Colonic mucosa (tissue), 4 donors: ENCODE data around the gene RAB11B. TPM values are rescaled to one million over a fixed set of nuclear protein-coding genes. Genes with fewer than 3 reads are reported as not detected.
"Not testable (repeated sequence)": the region's sequence is repeated elsewhere in the genome, so short reads cannot be mapped to it uniquely, and the experiment has no call there.

Source experiments
- DNase-seq: peaks from one replicate; pipeline ENCODE4 v3.0.0-alpha.2; 2020
- H3K27ac ChIP-seq: fragments of 200-600 bp; one replicate; pipeline ENCODE4 v1.8.0; 2021
- H3K27me3 ChIP-seq: fragments of 200-600 bp; one replicate; pipeline ENCODE4 v1.8.0; 2021
- H3K36me3 ChIP-seq: fragments of 200-600 bp; one replicate; pipeline ENCODE4 v1.8.0; 2021
- H3K4me1 ChIP-seq: fragments of 200-600 bp; one replicate; pipeline ENCODE4 v1.8.0; 2021; ENCODE audit warnings: mild to moderate bottlenecking
- H3K4me3 ChIP-seq: fragments of 200-600 bp; one replicate; pipeline ENCODE4 v1.8.0; 2021
- H3K9ac ChIP-seq, 2 donors: one replicate each; pipeline ENCODE4 v1.7.0; 2013; ENCODE audit warnings: control low read depth in 2 of 2, low read depth in 2 of 2, low read length in 2 of 2
- H3K9me3 ChIP-seq: fragments of 200-600 bp; one replicate; pipeline ENCODE4 v1.8.0; 2021
- intact Hi-C: fragments of 100-400 bp; cut with DNase I; formaldehyde crosslinking; loops from one replicate; pipeline ENCODE4 v1.14.1; 2022
- total RNA-seq, 2 donors: library from RNA; stranded (reverse); fragmentation: NEBNext Ultra II Directional in 1 of 2; extraction: Animal tissue kit (Norgen Biotek cat#: 25700) in 1 of 2; gene quantifications; one replicate each; pipeline ENCODE4 v1.2.1, GENCODE V29; 2021
- TF ChIP-seq, protein P1 (sequence below): fragments of 200-600 bp; IDR thresholded peaks from one replicate; pipeline ENCODE4 v1.8.0; 2022; ENCODE audit warnings: antibody characterized with exemption, mild to moderate bottlenecking
- donor health status: healthy.
- donor health status: DM: no; HTN: no; CAD: no.
- donor health status: DM: no; HTN: no; CAD: no.

Gene RAB11B
- total RNA-seq, 2 donors from 2014 or later, result 117 to 127 TPM

DNA sequence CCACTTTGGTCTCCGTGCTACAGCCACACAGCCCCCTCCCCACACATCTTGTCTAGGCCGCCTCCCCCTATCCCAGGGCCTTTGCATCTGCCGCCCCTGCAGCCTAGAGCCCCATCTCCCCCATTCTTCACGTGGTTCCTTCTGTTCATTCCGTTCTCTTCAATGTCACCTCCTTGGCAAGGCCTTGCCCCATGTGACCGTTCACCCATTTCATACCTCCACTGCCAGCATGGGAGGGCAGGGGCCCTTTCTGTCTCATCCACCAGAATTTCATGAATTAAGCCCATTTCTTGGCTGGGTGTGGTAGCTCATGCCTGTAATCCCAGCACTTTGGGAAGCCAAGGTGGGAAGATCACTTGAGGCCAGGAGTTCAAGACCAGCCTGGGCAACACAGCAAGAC is 38.9 kb downstream of the RAB11B start:
- intact Hi-C loops, result no loop called here
- no peaks in the 10 kb centered on the region for H3K9me3 ChIP-seq
- no peak overlapping the region for H3K27ac ChIP-seq
- no peaks in the 10 kb centered on the region for H3K27me3 ChIP-seq
- H3K4me1 ChIP-seq, result peaks cover 4% of the 10 kb centered on the region
- H3K9ac ChIP-seq, result no peak overlapping the region
- no peaks in the 10 kb centered on the region for H3K36me3 ChIP-seq
- no peak for DNase-seq
- H3K4me3 ChIP-seq, result no peak overlapping the region
- TF ChIP-seq, protein P1, sequence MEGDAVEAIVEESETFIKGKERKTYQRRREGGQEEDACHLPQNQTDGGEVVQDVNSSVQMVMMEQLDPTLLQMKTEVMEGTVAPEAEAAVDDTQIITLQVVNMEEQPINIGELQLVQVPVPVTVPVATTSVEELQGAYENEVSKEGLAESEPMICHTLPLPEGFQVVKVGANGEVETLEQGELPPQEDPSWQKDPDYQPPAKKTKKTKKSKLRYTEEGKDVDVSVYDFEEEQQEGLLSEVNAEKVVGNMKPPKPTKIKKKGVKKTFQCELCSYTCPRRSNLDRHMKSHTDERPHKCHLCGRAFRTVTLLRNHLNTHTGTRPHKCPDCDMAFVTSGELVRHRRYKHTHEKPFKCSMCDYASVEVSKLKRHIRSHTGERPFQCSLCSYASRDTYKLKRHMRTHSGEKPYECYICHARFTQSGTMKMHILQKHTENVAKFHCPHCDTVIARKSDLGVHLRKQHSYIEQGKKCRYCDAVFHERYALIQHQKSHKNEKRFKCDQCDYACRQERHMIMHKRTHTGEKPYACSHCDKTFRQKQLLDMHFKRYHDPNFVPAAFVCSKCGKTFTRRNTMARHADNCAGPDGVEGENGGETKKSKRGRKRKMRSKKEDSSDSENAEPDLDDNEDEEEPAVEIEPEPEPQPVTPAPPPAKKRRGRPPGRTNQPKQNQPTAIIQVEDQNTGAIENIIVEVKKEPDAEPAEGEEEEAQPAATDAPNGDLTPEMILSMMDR, result no peak

DNA sequence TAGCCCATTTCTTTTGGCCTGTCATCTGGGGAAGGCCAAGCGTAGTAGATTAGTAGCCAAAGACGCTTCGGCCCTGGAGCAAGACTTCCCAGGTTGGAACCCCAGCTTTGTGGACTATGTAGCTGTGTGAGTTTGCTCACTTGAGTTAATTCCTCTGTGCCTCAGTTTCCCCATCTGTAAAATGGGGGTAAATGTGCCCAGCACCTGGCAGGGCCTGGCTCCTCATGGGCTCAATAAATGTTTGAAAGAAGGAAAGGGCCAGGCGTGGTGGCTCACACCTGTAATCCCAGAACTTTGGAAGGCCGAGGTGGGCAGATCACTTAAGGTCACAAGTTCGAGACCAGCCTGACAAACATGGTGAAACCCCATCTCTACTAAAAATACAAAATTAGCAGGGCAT is 39.7 kb downstream of the RAB11B start:
- intact Hi-C loops, result no loop called here
- H3K27ac ChIP-seq, result no peak overlapping the region
- no peaks in the 10 kb centered on the region for H3K4me1 ChIP-seq
- no peak overlapping the region for H3K9ac ChIP-seq
- H3K4me3 ChIP-seq, result no peak overlapping the region
- no peaks in the 10 kb centered on the region for H3K27me3 ChIP-seq
- DNase-seq, result no peak
- no peaks in the 10 kb centered on the region for H3K36me3 ChIP-seq
- TF ChIP-seq, protein P1, result no peak
- H3K9me3 ChIP-seq, result no peaks in the 10 kb centered on the region

DNA sequence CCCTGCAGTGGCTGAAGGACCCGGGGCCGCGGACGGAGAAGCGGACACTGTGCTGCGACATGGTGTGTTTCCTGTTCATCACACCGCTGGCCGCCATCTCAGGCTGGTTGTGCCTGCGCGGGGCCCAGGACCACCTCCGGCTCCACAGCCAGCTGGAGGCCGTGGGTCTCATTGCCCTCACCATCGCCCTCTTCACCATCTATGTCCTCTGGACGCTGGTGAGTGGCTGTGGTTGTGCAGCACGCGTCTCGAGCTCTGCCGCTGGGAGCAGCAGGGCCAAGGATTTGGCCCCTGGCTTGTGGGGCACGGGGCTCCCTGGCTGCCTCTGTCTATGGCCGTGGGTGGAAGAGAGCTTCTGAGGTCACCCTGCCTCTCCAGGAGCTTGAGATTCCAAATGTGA is 40.5 kb downstream of the RAB11B start:
- H3K9me3 ChIP-seq, result no peaks in the 10 kb centered on the region
- no peaks in the 10 kb centered on the region for H3K36me3 ChIP-seq
- intact Hi-C loops, result no loop called here
- H3K27me3 ChIP-seq, result no peaks in the 10 kb centered on the region
- TF ChIP-seq, protein P1, result no peak
- H3K9ac ChIP-seq, result no peak overlapping the region
- H3K4me3 ChIP-seq, result no peak overlapping the region
- H3K27ac ChIP-seq, result no peak overlapping the region
- H3K4me1 ChIP-seq, result no peaks in the 10 kb centered on the region
- DNase-seq, result no peak

DNA sequence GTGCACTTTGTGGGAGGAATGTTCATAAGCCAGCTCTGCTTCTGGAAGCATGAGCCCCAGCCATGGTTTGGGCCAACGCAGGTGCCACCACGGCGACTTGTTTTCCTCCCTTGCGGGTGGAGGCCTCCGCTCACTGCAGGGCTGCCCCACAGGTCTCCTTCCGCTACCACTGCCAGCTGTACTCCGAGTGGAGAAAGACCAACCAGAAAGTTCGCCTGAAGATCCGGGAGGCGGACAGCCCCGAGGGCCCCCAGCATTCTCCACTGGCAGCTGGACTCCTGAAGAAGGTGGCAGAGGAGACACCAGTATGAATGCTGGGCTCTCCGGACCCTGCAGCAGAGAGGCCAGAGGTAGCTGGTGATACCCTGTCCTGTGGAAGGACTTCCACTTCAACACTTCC is 48.1 kb downstream of the RAB11B start:
- no peaks in the 10 kb centered on the region for H3K4me1 ChIP-seq
- H3K27me3 ChIP-seq, result no peaks in the 10 kb centered on the region
- H3K4me3 ChIP-seq, result no peak overlapping the region
- no peak overlapping the region for H3K9ac ChIP-seq
- H3K27ac ChIP-seq, result no peak overlapping the region
- TF ChIP-seq, protein P1, result no peak
- DNase-seq, result no peak
- intact Hi-C loops, result no loop called here
- H3K36me3 ChIP-seq, result no peaks in the 10 kb centered on the region
- H3K9me3 ChIP-seq, result no peaks in the 10 kb centered on the region

DNA sequence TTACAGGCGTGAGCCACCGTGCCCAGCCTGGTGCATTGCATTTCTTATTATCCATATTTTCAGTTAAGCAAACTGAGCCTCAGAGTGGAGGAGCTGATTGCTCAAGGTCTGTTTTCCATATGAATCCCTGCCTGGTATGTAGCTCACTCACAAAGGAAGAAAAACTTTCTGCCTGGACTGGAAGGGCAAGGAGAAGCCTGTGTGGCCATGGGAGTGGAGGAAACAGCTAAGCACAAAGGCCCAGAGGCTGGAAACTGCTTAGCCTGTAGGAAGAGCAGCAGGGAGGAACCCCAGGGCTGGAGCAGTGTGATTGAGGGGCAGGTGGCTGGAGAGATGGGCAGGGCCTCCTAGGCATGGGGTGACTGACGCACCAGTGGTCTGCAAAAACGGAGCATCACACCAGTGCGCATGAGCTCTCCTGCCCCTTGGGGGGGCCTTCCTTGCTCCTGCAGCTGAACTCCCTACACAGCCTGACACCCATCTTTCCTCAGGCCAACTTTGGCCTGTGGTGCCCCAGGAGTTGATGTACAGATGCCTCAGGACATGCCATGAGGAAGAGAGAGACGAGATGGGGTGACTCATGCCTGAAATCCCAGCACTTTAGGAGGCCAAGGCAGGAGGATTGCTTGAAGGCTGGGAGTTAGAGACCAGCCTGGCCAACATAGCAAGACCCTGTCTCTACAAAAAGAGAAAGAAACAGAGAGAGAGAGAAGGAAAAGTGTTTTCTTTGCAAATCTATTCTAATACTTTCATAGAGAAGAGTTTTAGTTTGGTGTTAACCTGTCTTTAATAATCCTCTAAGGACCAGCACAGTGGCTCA is 51.8 kb downstream of the RAB11B start:
- no peak overlapping the region for H3K27ac ChIP-seq
- no peak for DNase-seq
- TF ChIP-seq, protein P1, result no peak
- peaks cover 1% of the 10 kb centered on the region for H3K4me1 ChIP-seq
- no peak overlapping the region for H3K4me3 ChIP-seq
- no peak overlapping the region for H3K9ac ChIP-seq
- no peaks in the 10 kb centered on the region for H3K9me3 ChIP-seq
- intact Hi-C loops, result no loop called here
- no peaks in the 10 kb centered on the region for H3K27me3 ChIP-seq
- H3K36me3 ChIP-seq, result no peaks in the 10 kb centered on the region

DNA sequence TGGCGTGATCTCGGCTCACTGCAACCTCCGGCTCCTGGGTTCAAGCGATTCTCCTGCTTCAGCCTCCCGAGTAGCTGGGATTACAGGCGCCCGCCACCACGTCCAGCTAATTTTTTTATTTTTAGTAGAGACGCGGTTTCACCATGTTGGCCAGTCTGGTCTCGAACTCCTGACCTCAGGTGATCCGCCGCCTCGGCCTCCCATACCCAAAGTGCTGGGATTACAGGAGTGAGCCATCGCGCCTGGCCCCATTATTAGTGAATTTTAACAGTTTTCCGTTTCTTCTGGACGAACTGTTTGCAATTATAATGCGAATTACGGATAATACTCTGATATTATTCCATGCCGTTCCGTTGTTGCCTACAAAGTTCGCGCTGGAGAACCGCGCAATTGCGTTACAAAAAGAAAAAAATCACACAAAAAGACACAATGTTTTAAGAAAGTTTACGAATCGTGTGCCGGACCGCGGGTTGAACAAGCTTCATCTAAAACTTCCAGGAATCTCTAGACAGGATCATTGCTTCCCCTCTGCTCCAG is 54.0 kb downstream of the RAB11B start:
- H3K36me3 ChIP-seq, DNase-seq, H3K27me3 ChIP-seq, intact Hi-C loops, H3K9me3 ChIP-seq, H3K4me1 ChIP-seq: not testable (repeated sequence)
- peak overlapping the region; percentile 100 for H3K4me3 ChIP-seq
- H3K9ac ChIP-seq, result peak overlapping the region; percentile 93 to 100
- peak overlapping the region; percentile 97 for H3K27ac ChIP-seq
